HCT116 (cell line): ENCODE data around the gene MPP2. TPM values are rescaled to one million over a fixed set of nuclear protein-coding genes. Genes with fewer than 3 reads are reported as not detected.

Experiments used
- ATAC-seq: fragments of 200-7000 bp; cut with Tn5 transposase; 2 replicates; pipeline ENCODE4 v1.9.1; 2020; ENCODE audit warnings: mild to moderate bottlenecking, moderate library complexity
- BruUV-seq: library from RNA; stranded (reverse); fragments of 400-500 nt; replicated peaks from 2 replicates; lab custom pipeline; 2021; lab: Mats Ljungman, UMichigan
- CTCF ChIA-PET: fragments of 300-600 bp; sonication (Branson Sonifier 250); formaldehyde crosslinking; loops from one replicate; lab custom pipeline; 2021; ENCODE audit warnings: antibody characterized with exemption; lab: Charles Lee
- POLR2A ChIA-PET: fragments of 300-600, 350-600 bp; sonication (Branson Sonifier 250); formaldehyde crosslinking; loops from one replicate; lab custom pipeline; 2021; ENCODE audit warnings: antibody characterized with exemption; lab: Charles Lee
- RAD21 ChIA-PET, 2 experiments: fragments of 300-600 bp; sonication (Branson Sonifier 250); formaldehyde crosslinking; loops; one replicate each; lab custom pipeline; 2023; ENCODE audit warnings: low total read pairs in 2 of 2; ENCODE audit not compliant: uncharacterized antibody in 2 of 2, unreplicated experiment in 2 of 2, low non-redundant PET in 1 of 2; lab: Charles Lee
- DNase-seq: peaks from one replicate; pipeline ENCODE4 v3.0.0-alpha.2; 2010; ENCODE audit warnings: low read depth, low spot score
- H2AFZ ChIP-seq: fragments of 200-600 bp; shearing (Covaris generic), sonication (generic); 2 replicates; pipeline ENCODE4 v1.6.1; 2017; ENCODE audit warnings: low read depth, mixed run types, mixed read lengths, antibody characterized with exemption, low read length; ENCODE audit not compliant: poor library complexity, severe bottlenecking
- H3K27ac ChIP-seq: 2 replicates; pipeline ENCODE4 v1.5.1; 2012; ENCODE audit warnings: low read depth, low read length
- H3K27me3 ChIP-seq: fragments of 200-600 bp; sonication (generic); 2 replicates; pipeline ENCODE4 v1.6.1; 2016; ENCODE audit warnings: mixed run types, low read length, mixed read lengths; ENCODE audit not compliant: insufficient read depth
- H3K36me3 ChIP-seq, 2 experiments: fragments of 200-500 bp in 1 of 2; fragments of 200-600 bp in 1 of 2; sonication (Bioruptor generic) in 1 of 2; sonication (generic) in 1 of 2; 2 replicates each; pipeline versions ENCODE4 v1.5.1 to v1.6.1; 2014 to 2016; ENCODE audit warnings: low read length in 2 of 2, inconsistent platforms in 1 of 2, mixed read lengths in 1 of 2, mixed run types in 1 of 2; ENCODE audit not compliant: insufficient read depth in 2 of 2, control insufficient read depth in 1 of 2
- H3K4me1 ChIP-seq, 2 experiments: fragments of 200-600 bp in 1 of 2; sonication (generic) in 1 of 2; 2 replicates each; pipeline versions ENCODE4 v1.5.1 to v1.6.1; 2012 to 2017; ENCODE audit warnings: low read length in 2 of 2, inconsistent platforms in 1 of 2, mild to moderate bottlenecking in 1 of 2, mixed read lengths in 1 of 2, mixed run types in 1 of 2, moderate library complexity in 1 of 2; ENCODE audit not compliant: insufficient read depth in 2 of 2, control insufficient read depth in 1 of 2
- H3K4me2 ChIP-seq: fragments of 200-600 bp; sonication (generic); 2 replicates; pipeline ENCODE4 v1.6.1; 2017; ENCODE audit warnings: mixed run types, low read length, mixed read lengths
- H3K4me3 ChIP-seq, 2 experiments: fragments of 200-600 bp in 1 of 2; sonication (generic) in 1 of 2; replicated peaks in 1 of 2; 2 replicates each; pipeline ENCODE4 v1.5.1; 2011 to 2016; ENCODE audit warnings: low read length in 2 of 2, control low read depth in 1 of 2, low read depth in 1 of 2, mild to moderate bottlenecking in 1 of 2, mixed read lengths in 1 of 2, mixed run types in 1 of 2
- H3K79me2 ChIP-seq: fragments of 200-600 bp; sonication (generic); 2 replicates; pipeline ENCODE4 v1.6.1; 2017; ENCODE audit warnings: mild to moderate bottlenecking, mixed run types, low read length, moderate library complexity, mixed read lengths; ENCODE audit not compliant: insufficient read depth
- H3K9ac ChIP-seq: fragments of 200-600 bp; sonication (generic); 2 replicates; pipeline ENCODE4 v1.6.1; 2016; ENCODE audit warnings: low read length, mixed read lengths
- H3K9me2 ChIP-seq: fragments of 200-600 bp; sonication (generic), shearing (Covaris generic); 2 replicates; pipeline ENCODE4 v1.6.1; 2017; ENCODE audit warnings: mixed run types, mild to moderate bottlenecking, moderate library complexity; ENCODE audit not compliant: insufficient read depth
- H3K9me3 ChIP-seq, 2 experiments: fragments of 200-500 bp in 1 of 2; fragments of 200-600 bp in 1 of 2; sonication (Bioruptor generic) in 1 of 2; sonication (generic) in 1 of 2; 2 replicates each; pipeline ENCODE4 v1.6.1; 2014 to 2017; ENCODE audit warnings: low read length in 2 of 2, mixed read lengths in 2 of 2, inconsistent platforms in 1 of 2, low read depth in 1 of 2, mild to moderate bottlenecking in 1 of 2, mixed run types in 1 of 2, moderate library complexity in 1 of 2; ENCODE audit not compliant: control insufficient read depth in 1 of 2, insufficient read depth in 1 of 2
- H4K20me1 ChIP-seq: fragments of 200-600 bp; sonication (generic), shearing (Covaris generic); 2 replicates; pipeline ENCODE4 v1.6.1; 2017; ENCODE audit warnings: mixed run types, mild to moderate bottlenecking, moderate library complexity; ENCODE audit not compliant: insufficient read depth
- ATF3 ChIP-seq: IDR thresholded peaks from 2 replicates; pipeline ENCODE4 v1.6.1; 2012
- CTCF ChIP-seq, 3 experiments: fragments of 200-600 bp in 1 of 3; sonication (generic) in 1 of 3; IDR thresholded peaks in 2 of 3; conservative IDR thresholded peaks in 1 of 3; 2 replicates each; pipeline ENCODE4 v1.5.1; 2012 to 2017; ENCODE audit warnings: low read depth in 2 of 3, low read length in 2 of 3, antibody characterized with exemption in 1 of 3, borderline replicate concordance in 1 of 3, control low read depth in 1 of 3, mild to moderate bottlenecking in 1 of 3, mixed read lengths in 1 of 3, mixed run types in 1 of 3, moderate library complexity in 1 of 3; ENCODE audit not compliant: insufficient read depth in 1 of 3
- RAD21 ChIP-seq: IDR thresholded peaks from 2 replicates; pipeline ENCODE4 v1.6.1; 2012; ENCODE audit warnings: low read depth, mild to moderate bottlenecking
- YY1 ChIP-seq: IDR thresholded peaks from 2 replicates; pipeline ENCODE4 v1.6.1; 2011; ENCODE audit warnings: low read length, low read depth, moderate library complexity, mild to moderate bottlenecking; ENCODE audit not compliant: insufficient replicate concordance; ENCODE audit errors: extremely low read depth
- ZNF274 ChIP-seq: fragments of 200-500 bp; sonication (Bioruptor generic); IDR thresholded peaks from 2 replicates; pipeline ENCODE4 v1.6.1; 2014; ENCODE audit warnings: mild to moderate bottlenecking, low read depth, low read length, inconsistent platforms
- intact Hi-C: fragments of 100-400 bp; cut with micrococcal nuclease; formaldehyde crosslinking; loops from 2 replicates; pipeline ENCODE4 v1.10.0; 2022
- total RNA-seq: library from RNA; stranded (reverse); gene quantifications from one replicate; pipeline ENCODE4 v1.2.1, GENCODE V29; 2021; ENCODE audit not compliant: unreplicated experiment

MPP2 gene
- total RNA-seq, 1 experiment from 2014 or later = 16.4 TPM

GRCh38 chr17:43942051-43942685 lies 34.8 kb upstream of the MPP2 start, which contains the start of gene PPY:
PPY (minus strand) TSS chr17:43942476; CDS start chr17:43941654, 822 bp downstream.
- no peak within 1 kb of the TSS for H3K4me2 ChIP-seq
- ATAC-seq (no peak), DNase-seq (no peak)
- peaks cover 2 to 36% of the 10 kb centered on the region in 2 experiments; a peak in 3 of 4 replicates for H3K4me1 ChIP-seq
- no peaks in the 10 kb centered on the region for H3K9me3 ChIP-seq
- CTCF ChIA-PET = interaction anchor here (2.4 to 2.7 kb wide), 3 partner anchors 61 to 226 kb away, joined by 19 to 40 read pairs (median 30); partner anchors contain the start of gene NAGS
- POLR2A ChIA-PET = no interaction called here
- no peaks in the 10 kb centered on the region for H3K9me2 ChIP-seq
- no peaks in the 10 kb centered on the region for H4K20me1 ChIP-seq
- no peak within 1 kb of the TSS for H3K27ac ChIP-seq
- no peak within 1 kb of the TSS for H3K9ac ChIP-seq
- intact Hi-C loops = no loop called here
- H3K36me3 ChIP-seq = no peaks in the 10 kb centered on the region
- H3K27me3 ChIP-seq = no peaks in the 10 kb centered on the region
- no peak within 1 kb of the TSS for H2AFZ ChIP-seq
- no peaks in the 10 kb centered on the region for H3K79me2 ChIP-seq
- no peak for TF ChIP-seq ZNF274
- no peak for TF ChIP-seq ATF3
- no peak within 1 kb of the TSS for H3K4me3 ChIP-seq
- RAD21 ChIA-PET = no interaction called here
- no TSS peak for BruUV-seq

GRCh38 chr17:43940630-43941029 lies 33.3 kb upstream of the MPP2 start:
- DNase-seq (peak; percentile 24), ATAC-seq (peak; percentile 67)
- BruUV-seq = no TSS peak
- Histone ChIP-seq H3K79me2 (no peaks in the 10 kb centered on the region), H3K9me3 (no peaks in the 10 kb centered on the region), H2AFZ (no peak overlapping the region), H3K4me3 (no peak overlapping the region), H3K27ac (no peak overlapping the region), H3K9me2 (no peaks in the 10 kb centered on the region), H3K4me2 (no peak overlapping the region), H4K20me1 (no peaks in the 10 kb centered on the region), H3K9ac (no peak overlapping the region), H3K27me3 (no peaks in the 10 kb centered on the region), H3K4me1 (peaks cover 0 to 29% of the 10 kb centered on the region in 2 experiments; a peak in 2 of 4 replicates), H3K36me3 (no peaks in the 10 kb centered on the region)
- CTCF ChIA-PET = interaction anchor here (1.0 to 1.5 kb wide), 2 partner anchors 62 to 68 kb away, joined by 3 to 6 read pairs; no protein-coding TSS in a partner anchor
- RAD21 ChIA-PET = no interaction called here
- TF ChIP-seq RAD21 (peak; percentile 53), YY1 (no peak), CTCF (IDR thresholded peaks at IDR 0.05 in 2 of 3, conservative IDR thresholded peaks at IDR 0.05 in 1 of 3; ENCODE audit: borderline replicate concordance in 1 of 3, insufficient read depth in 1 of 3, low read depth in 2 of 3, low read length in 2 of 3) (peak; percentile 39 to 77 (median 71); a peak in 5 of 6 replicates)
- POLR2A ChIA-PET = no interaction called here
- intact Hi-C loops = no loop called here
